Measurements from ENCODE around the gene EMC10. TPM values are rescaled to one million over a fixed set of nuclear protein-coding genes. Genes with fewer than 3 reads are reported as not detected.

Gene EMC10
- total RNA-seq, 2 experiments from 2014 or later, result 39.1 to 44.4 TPM

GRCh38 chr19:50431343-50432220, 44.7 kb upstream of the EMC10 start:
- peaks cover 30% of the 10 kb centered on the region for H3K36me3 ChIP-seq (ENCODE audit: insufficient read depth, low read length)
- H3K9me3 ChIP-seq (ENCODE audit: low read length), result no peaks in the 10 kb centered on the region
- H3K9me2 ChIP-seq (ENCODE audit: insufficient read depth, low read length), result no peaks in the 10 kb centered on the region
- DNase-seq (ENCODE audit: low spot score), result peak; percentile 87
- TF ChIP-seq EZH2phosphoT487 (IDR thresholded peaks at IDR 0.05; ENCODE audit: borderline replicate concordance, low read depth, low read length), result no peak
- TF ChIP-seq CTCF (conservative IDR thresholded peaks at IDR 0.05; ENCODE audit: low read length), result no peak
- H3K79me2 ChIP-seq (ENCODE audit: insufficient read depth, low read depth, low read length), result no peaks in the 10 kb centered on the region
- no peaks in the 10 kb centered on the region for H4K20me1 ChIP-seq (ENCODE audit: insufficient read depth, low read length)
- H2AFZ ChIP-seq (ENCODE audit: low read length), result peak overlapping the region; percentile 27; the same call in 1 of the 2 replicates
- peak overlapping the region; percentile 96 for H3K4me2 ChIP-seq (ENCODE audit: low read length)
- peak overlapping the region; percentile 68 for H3K4me3 ChIP-seq (ENCODE audit: low read depth, low read length, poor library complexity, severe bottlenecking)
- ChIA-PET POLR2A (interaction anchor here (0.7 kb wide), 1 partner anchor 69 kb away, joined by 3 read pairs; no protein-coding TSS in a partner anchor), CTCF (ENCODE audit: unreplicated experiment) (no interaction called here)
- no TSS peak for BruUV-seq (replicated peaks)
- intact Hi-C loops (cut with micrococcal nuclease; ENCODE audit: unreplicated experiment), result loop anchor here (1.0 kb wide), 1 partner anchor 13 kb away; the partner anchor contains the start of gene SPIB
- peaks cover 87% of the 10 kb centered on the region for H3K4me1 ChIP-seq (ENCODE audit: insufficient read depth, low read length, poor library complexity, severe bottlenecking)
- H3K27ac ChIP-seq (ENCODE audit: low read depth, low read length, poor library complexity, severe bottlenecking), result peak overlapping the region; percentile 87

GRCh38 chr19:50432221-50433028, 43.9 kb upstream of the EMC10 start, which contains the start of gene MYBPC2:
Gene MYBPC2 (plus strand): TSS chr19:50432892. CDS start chr19:50432954, 62 bp downstream.
- TF ChIP-seq EZH2phosphoT487 (IDR thresholded peaks at IDR 0.05; ENCODE audit: borderline replicate concordance, low read depth, low read length) (no peak), CTCF (conservative IDR thresholded peaks at IDR 0.05; ENCODE audit: low read length) (no peak)
- peak; percentile 71 for DNase-seq (ENCODE audit: low spot score)
- ChIA-PET CTCF (ENCODE audit: unreplicated experiment) (no interaction called here), POLR2A (interaction anchor here (0.6 kb wide), 1 partner anchor 1762 kb away, joined by 4 read pairs; no protein-coding TSS in a partner anchor)
- H3K9me2 ChIP-seq (ENCODE audit: insufficient read depth, low read length), result no peaks in the 10 kb centered on the region
- BruUV-seq (replicated peaks), result no TSS peak
- intact Hi-C loops (cut with micrococcal nuclease; ENCODE audit: unreplicated experiment), result no loop called here
- peaks cover 91% of the 10 kb centered on the region for H3K4me1 ChIP-seq (ENCODE audit: insufficient read depth, low read length, poor library complexity, severe bottlenecking)
- no peaks in the 10 kb centered on the region for H3K9me3 ChIP-seq (ENCODE audit: low read length)
- H3K4me3 ChIP-seq (ENCODE audit: low read depth, low read length, poor library complexity, severe bottlenecking), result peak within 1 kb of the TSS; percentile 68
- H3K27ac ChIP-seq (ENCODE audit: low read depth, low read length, poor library complexity, severe bottlenecking), result peak within 1 kb of the TSS; percentile 87
- no peaks in the 10 kb centered on the region for H3K79me2 ChIP-seq (ENCODE audit: insufficient read depth, low read depth, low read length)
- H4K20me1 ChIP-seq (ENCODE audit: insufficient read depth, low read length), result no peaks in the 10 kb centered on the region
- peaks cover 22% of the 10 kb centered on the region for H3K36me3 ChIP-seq (ENCODE audit: insufficient read depth, low read length)
- peak within 1 kb of the TSS; percentile 96 for H3K4me2 ChIP-seq (ENCODE audit: low read length)
- H2AFZ ChIP-seq (ENCODE audit: low read length), result peak within 1 kb of the TSS; percentile 45; the same call in 1 of the 2 replicates
